ENCODE measurements around the gene SIGLEC10.

DNA sequence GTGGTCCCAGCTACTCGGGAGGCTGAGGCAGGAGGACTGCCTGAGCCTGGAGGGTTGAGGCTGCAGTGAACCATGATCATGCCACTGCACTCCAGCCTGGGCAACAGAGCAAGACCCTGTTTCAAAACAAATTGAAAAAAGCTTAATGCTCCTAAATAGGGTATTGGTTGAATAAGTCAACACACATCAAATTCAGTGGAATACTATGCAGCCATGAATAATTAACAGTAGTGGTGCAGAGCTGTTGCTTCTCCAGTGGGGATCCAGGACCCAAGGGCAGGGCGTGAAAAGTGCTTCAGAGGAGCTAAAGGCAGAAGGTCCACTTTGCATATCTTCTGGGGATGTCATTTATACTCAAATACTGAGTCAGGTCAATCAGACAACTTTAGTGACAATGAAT is 22.6 kb upstream of the SIGLEC10 start:
- no peak for TF ChIP-seq CTCF (IDR thresholded peaks at IDR 0.05 in 8 of 11, conservative IDR thresholded peaks at IDR 0.05 in 3 of 11)
- TF ChIP-seq POLR2A (IDR thresholded peaks at IDR 0.05): no peak
- TF ChIP-seq POLR2AphosphoS5 (IDR thresholded peaks at IDR 0.05): no peak
